Stimulated activated memory B cell treated with anti-CD40 and anti-IgM and Interleukin-4, amounts not matched to agents 10 μg/mL and 1 μg/mL and 100 μg/mL, for 72 hours (primary cell): ENCODE results near the gene GSTM5.
"Not testable (repeated sequence)": the region's sequence is repeated elsewhere in the genome, so short reads cannot be mapped to it uniquely, and the experiment has no call there.

Source experiments
- ATAC-seq: fragments of 150-1000 bp; cut with Tn5 transposase; 2 replicates; pipeline ENCODE4 v1.10.0; 2021
- H3K27ac Mint-ChIP-seq: one replicate; pipeline ENCODE4 v1.8.0; 2022; ENCODE audit warnings: mild to moderate bottlenecking, mixed read lengths
- H3K27me3 Mint-ChIP-seq: one replicate; pipeline ENCODE4 v1.8.0; 2022; ENCODE audit warnings: mixed read lengths
- H3K36me3 Mint-ChIP-seq: one replicate; pipeline ENCODE4 v1.8.0; 2022; ENCODE audit warnings: mixed read lengths
- H3K4me1 Mint-ChIP-seq: one replicate; pipeline ENCODE4 v1.8.0; 2022; ENCODE audit warnings: mixed read lengths
- H3K4me3 Mint-ChIP-seq: one replicate; pipeline ENCODE4 v1.8.0; 2022; ENCODE audit warnings: mild to moderate bottlenecking, moderate library complexity, mixed read lengths
- H3K9me3 Mint-ChIP-seq: one replicate; pipeline ENCODE4 v1.8.0; 2022; ENCODE audit warnings: mixed read lengths

The GSTM5 gene

GRCh38 chr1:109760581-109761226, 48.7 kb downstream of the GSTM5 start:
- ATAC-seq, result no peak
- Mint-ChIP-seq H3K27me3 (peaks cover 16% of the 10 kb centered on the region), H3K4me3 (no peak overlapping the region), H3K9me3 (no peaks in the 10 kb centered on the region), H3K4me1 (peaks cover 5% of the 10 kb centered on the region), H3K27ac (no peak overlapping the region), H3K36me3 (no peaks in the 10 kb centered on the region)

- Mint-ChIP-seq H3K9me3 (no peaks in the 10 kb centered on the region), H3K4me3 (no peak overlapping the region), H3K4me1 (peaks cover 5% of the 10 kb centered on the region), H3K27ac (no peak overlapping the region), H3K36me3 (no peaks in the 10 kb centered on the region), H3K27me3 (peaks cover 16% of the 10 kb centered on the region)
- ATAC-seq, result no peak
These were observed 49.4 kb downstream of the GSTM5 start for GRCh38 chr1:109761227-109762038.

GRCh38 chr1:109762039-109762585, 50.1 kb downstream of the GSTM5 start:
- Mint-ChIP-seq H3K4me3 (no peak overlapping the region), H3K27ac (no peak overlapping the region), H3K27me3 (peaks cover 16% of the 10 kb centered on the region), H3K36me3 (no peaks in the 10 kb centered on the region), H3K4me1 (peaks cover 5% of the 10 kb centered on the region), H3K9me3 (no peaks in the 10 kb centered on the region)
- no peak for ATAC-seq

GRCh38 chr1:109762821-109763645, 51.0 kb downstream of the GSTM5 start:
- peaks cover 16% of the 10 kb centered on the region for H3K27me3 Mint-ChIP-seq
- no peaks in the 10 kb centered on the region for H3K36me3 Mint-ChIP-seq
- H3K9me3 Mint-ChIP-seq, result no peaks in the 10 kb centered on the region
- no peak for ATAC-seq
- no peak overlapping the region for H3K4me3 Mint-ChIP-seq
- peaks cover 5% of the 10 kb centered on the region for H3K4me1 Mint-ChIP-seq
- no peak overlapping the region for H3K27ac Mint-ChIP-seq

GRCh38 chr1:109763646-109764415, 51.8 kb downstream of the GSTM5 start, which contains the start of gene EPS8L3:
EPS8L3 (minus strand) TSS chr1:109763923; CDS start chr1:109761749, 2,174 bp downstream.
- no peak within 1 kb of the TSS for H3K4me3 Mint-ChIP-seq
- no peaks in the 10 kb centered on the region for H3K36me3 Mint-ChIP-seq
- H3K9me3 Mint-ChIP-seq, result no peaks in the 10 kb centered on the region
- peaks cover 5% of the 10 kb centered on the region for H3K4me1 Mint-ChIP-seq
- peaks cover 16% of the 10 kb centered on the region for H3K27me3 Mint-ChIP-seq
- ATAC-seq, result no peak
- H3K27ac Mint-ChIP-seq, result no peak within 1 kb of the TSS

GRCh38 chr1:109764561-109765482, 52.8 kb downstream of the GSTM5 start:
- no peak overlapping the region for H3K4me3 Mint-ChIP-seq
- H3K36me3 Mint-ChIP-seq, result no peaks in the 10 kb centered on the region
- peaks cover 16% of the 10 kb centered on the region for H3K27me3 Mint-ChIP-seq
- H3K4me1 Mint-ChIP-seq, result peaks cover 5% of the 10 kb centered on the region
- H3K27ac Mint-ChIP-seq, result no peak overlapping the region
- no peak for ATAC-seq
- no peaks in the 10 kb centered on the region for H3K9me3 Mint-ChIP-seq

DNA sequence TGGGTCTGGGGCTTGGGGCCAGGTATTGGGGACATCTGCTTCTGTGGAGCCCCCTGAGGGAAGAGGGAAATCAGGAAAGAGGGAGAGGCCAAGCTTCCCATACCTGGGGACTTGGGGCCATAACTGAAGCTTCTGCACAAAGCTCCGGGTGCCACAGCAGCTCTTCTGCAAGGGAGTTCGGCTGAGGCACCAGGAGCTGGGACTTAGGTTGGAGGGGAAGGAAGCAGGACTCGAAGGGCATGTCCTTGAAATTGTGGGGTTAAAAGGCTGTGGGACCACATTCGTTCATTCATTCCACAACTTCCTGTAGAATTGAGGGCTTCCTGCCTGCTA, 53.4 kb downstream of the GSTM5 start:
- Mint-ChIP-seq H3K4me3 (no peak overlapping the region), H3K27ac (no peak overlapping the region), H3K36me3 (no peaks in the 10 kb centered on the region), H3K27me3 (peaks cover 16% of the 10 kb centered on the region), H3K4me1 (peaks cover 5% of the 10 kb centered on the region), H3K9me3 (no peaks in the 10 kb centered on the region)
- no peak for ATAC-seq

DNA sequence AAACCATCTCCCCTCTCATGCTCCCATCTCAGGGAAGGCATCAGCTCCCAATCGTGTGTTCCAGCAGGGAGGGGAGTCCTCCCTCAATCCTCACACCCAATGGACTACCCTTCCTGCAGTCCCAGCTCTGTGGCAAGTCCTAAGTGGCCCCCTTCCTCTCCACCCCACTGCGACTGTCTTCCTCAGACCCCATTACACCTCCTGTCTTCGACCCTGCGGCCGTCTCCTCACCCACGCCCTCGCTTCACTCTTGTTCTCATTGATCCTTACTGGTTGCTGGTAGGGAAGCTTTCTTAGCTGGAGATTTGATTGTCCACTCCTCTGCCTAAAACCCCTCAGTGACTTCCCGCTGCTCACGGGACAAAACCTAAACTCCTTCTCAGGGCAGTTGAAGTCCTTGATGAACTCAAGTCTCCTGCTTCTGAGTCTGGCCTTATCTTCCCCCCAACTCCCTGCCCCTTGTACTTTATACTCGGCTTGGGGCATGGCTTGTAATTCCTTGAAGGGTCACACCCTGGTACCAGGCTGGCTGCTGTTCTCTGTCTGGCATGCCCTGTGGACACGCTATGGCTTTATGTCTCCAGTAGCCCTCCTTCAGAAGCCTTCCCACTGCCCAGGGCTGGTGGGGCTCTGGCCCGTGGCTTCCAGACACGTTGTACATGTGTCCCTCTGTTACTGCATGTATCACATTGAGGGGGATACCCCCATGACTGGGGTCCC, 54.0 kb downstream of the GSTM5 start:
- Mint-ChIP-seq H3K4me1 (peaks cover 5% of the 10 kb centered on the region), H3K4me3 (no peak overlapping the region), H3K27ac (no peak overlapping the region), H3K36me3 (no peaks in the 10 kb centered on the region), H3K27me3 (peaks cover 16% of the 10 kb centered on the region), H3K9me3 (no peaks in the 10 kb centered on the region)
- ATAC-seq, result no peak

- ATAC-seq, H3K9me3 Mint-ChIP-seq, H3K4me3 Mint-ChIP-seq, H3K4me1 Mint-ChIP-seq, H3K36me3 Mint-ChIP-seq, H3K27ac Mint-ChIP-seq: not testable (repeated sequence)
- H3K27me3 Mint-ChIP-seq, result peaks cover 16% of the 10 kb centered on the region
These were observed 55.1 kb downstream of the GSTM5 start for GRCh38 chr1:109766991-109767636.
